K562 (cell line): Measurements from ENCODE around the gene AMZ1.

ENCODE experiments used
- GABPA ChIP-seq: fragments of 200-800 bp; sonication (Bioruptor generic); conservative IDR thresholded peaks from 2 replicates; pipeline ENCODE4 v1.6.1; 2016; ENCODE audit warnings: low read depth, missing genetic modification characterization, missing compliant biosample characterization
- KDM5B ChIP-seq: fragments of 200-600 bp; sonication (generic); IDR thresholded peaks from 2 replicates; pipeline ENCODE4 v1.6.1; 2012; ENCODE audit warnings: low read depth, mild to moderate bottlenecking, moderate library complexity, low read length, control low read depth, inconsistent platforms; ENCODE audit not compliant: insufficient replicate concordance
- POLR2AphosphoS5 ChIP-seq: IDR thresholded peaks from 2 replicates; pipeline ENCODE4 v1.6.1; 2011; ENCODE audit warnings: mild to moderate bottlenecking, low read depth, low read length, moderate library complexity; ENCODE audit not compliant: control insufficient read depth, insufficient read depth
- RAD21 ChIP-seq, 2 experiments: fragments of 250-450 bp in 1 of 2; fragments of 450-650 bp in 1 of 2; sonication (Bioruptor Pico) in 1 of 2; formaldehyde crosslinking in 1 of 2; IDR thresholded peaks in 1 of 2; conservative IDR thresholded peaks in 1 of 2; 2 replicates each; pipeline versions ENCODE4 v1.4.0 to v1.8.0; 2020 to 2022; ENCODE audit warnings: mild to moderate bottlenecking in 2 of 2, moderate library complexity in 1 of 2
- SP2 ChIP-seq: IDR thresholded peaks from 2 replicates; pipeline ENCODE4 v1.6.1; 2011; ENCODE audit warnings: mild to moderate bottlenecking, low read depth, low read length, moderate library complexity; ENCODE audit not compliant: poor library complexity, severe bottlenecking; ENCODE audit errors: extremely low read depth
- ZNF311 ChIP-seq: fragments of 250-450 bp; sonication (Bioruptor Pico); IDR thresholded peaks from 2 replicates; pipeline ENCODE4 v1.4.0; 2020; ENCODE audit warnings: mild to moderate bottlenecking, moderate library complexity
- ZNF436 ChIP-seq: fragments of 250-450, 450-650 bp; sonication (Bioruptor Pico); formaldehyde crosslinking; IDR thresholded peaks from 2 replicates; pipeline ENCODE4 v1.7.0; 2020; ENCODE audit warnings: mild to moderate bottlenecking
- TF ChIP-seq, protein P1 (sequence below): fragments of 250-450 bp; sonication (Bioruptor Pico); IDR thresholded peaks from 2 replicates; pipeline ENCODE4 v1.5.0; 2020; ENCODE audit warnings: mild to moderate bottlenecking, borderline replicate concordance
- TF ChIP-seq, protein P2 (sequence below): sonication (generic); formaldehyde crosslinking; IDR thresholded peaks from 2 replicates; pipeline ENCODE4 v1.8.0; 2022; ENCODE audit warnings: mild to moderate bottlenecking, missing genetic modification reagents
- TF ChIP-seq, protein P3 (sequence below): sonication (generic); formaldehyde crosslinking; IDR thresholded peaks from 2 replicates; pipeline ENCODE4 v1.8.1; 2023; ENCODE audit warnings: mild to moderate bottlenecking, missing genetic modification reagents

DNA sequence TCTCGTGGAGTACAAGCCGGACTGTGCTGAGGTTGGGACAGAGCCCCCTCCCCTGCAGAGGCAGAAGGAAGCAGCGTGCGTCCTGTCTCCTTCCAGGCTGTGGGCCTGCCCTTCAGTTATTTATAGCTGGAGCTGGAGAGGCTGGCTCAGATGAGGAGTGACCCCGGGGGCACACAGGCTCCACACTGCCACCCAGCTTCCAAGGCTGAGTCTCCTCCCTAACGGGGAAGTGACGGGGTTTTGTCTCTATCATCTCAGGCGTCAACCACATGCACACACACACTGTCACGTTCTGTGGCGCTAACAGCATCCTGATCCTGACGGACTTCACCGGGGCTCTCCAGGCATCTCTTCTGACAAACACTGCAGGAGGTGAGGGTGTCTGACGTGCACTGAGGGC, 25.4 kb downstream of the AMZ1 start:
- TF ChIP-seq POLR2AphosphoS5 (no peak), RAD21 (CRISPR knock-in tag; conservative IDR thresholded peaks at IDR 0.05 in 1 of 2, IDR thresholded peaks at IDR 0.05 in 1 of 2) (peak in 1 of 2 experiments; percentile 7; a peak in 1 of 4 replicates), ZNF436 (no peak), GABPA (no peak), ZNF311 (no peak), KDM5B (no peak), SP2 (no peak)
- TF ChIP-seq, protein P1, sequence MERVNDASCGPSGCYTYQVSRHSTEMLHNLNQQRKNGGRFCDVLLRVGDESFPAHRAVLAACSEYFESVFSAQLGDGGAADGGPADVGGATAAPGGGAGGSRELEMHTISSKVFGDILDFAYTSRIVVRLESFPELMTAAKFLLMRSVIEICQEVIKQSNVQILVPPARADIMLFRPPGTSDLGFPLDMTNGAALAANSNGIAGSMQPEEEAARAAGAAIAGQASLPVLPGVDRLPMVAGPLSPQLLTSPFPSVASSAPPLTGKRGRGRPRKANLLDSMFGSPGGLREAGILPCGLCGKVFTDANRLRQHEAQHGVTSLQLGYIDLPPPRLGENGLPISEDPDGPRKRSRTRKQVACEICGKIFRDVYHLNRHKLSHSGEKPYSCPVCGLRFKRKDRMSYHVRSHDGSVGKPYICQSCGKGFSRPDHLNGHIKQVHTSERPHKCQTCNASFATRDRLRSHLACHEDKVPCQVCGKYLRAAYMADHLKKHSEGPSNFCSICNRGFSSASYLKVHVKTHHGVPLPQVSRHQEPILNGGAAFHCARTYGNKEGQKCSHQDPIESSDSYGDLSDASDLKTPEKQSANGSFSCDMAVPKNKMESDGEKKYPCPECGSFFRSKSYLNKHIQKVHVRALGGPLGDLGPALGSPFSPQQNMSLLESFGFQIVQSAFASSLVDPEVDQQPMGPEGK, result no peak
- TF ChIP-seq, protein P2, sequence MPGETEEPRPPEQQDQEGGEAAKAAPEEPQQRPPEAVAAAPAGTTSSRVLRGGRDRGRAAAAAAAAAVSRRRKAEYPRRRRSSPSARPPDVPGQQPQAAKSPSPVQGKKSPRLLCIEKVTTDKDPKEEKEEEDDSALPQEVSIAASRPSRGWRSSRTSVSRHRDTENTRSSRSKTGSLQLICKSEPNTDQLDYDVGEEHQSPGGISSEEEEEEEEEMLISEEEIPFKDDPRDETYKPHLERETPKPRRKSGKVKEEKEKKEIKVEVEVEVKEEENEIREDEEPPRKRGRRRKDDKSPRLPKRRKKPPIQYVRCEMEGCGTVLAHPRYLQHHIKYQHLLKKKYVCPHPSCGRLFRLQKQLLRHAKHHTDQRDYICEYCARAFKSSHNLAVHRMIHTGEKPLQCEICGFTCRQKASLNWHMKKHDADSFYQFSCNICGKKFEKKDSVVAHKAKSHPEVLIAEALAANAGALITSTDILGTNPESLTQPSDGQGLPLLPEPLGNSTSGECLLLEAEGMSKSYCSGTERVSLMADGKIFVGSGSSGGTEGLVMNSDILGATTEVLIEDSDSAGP (CRISPR knock-in tag), result no peak
- TF ChIP-seq, protein P3, sequence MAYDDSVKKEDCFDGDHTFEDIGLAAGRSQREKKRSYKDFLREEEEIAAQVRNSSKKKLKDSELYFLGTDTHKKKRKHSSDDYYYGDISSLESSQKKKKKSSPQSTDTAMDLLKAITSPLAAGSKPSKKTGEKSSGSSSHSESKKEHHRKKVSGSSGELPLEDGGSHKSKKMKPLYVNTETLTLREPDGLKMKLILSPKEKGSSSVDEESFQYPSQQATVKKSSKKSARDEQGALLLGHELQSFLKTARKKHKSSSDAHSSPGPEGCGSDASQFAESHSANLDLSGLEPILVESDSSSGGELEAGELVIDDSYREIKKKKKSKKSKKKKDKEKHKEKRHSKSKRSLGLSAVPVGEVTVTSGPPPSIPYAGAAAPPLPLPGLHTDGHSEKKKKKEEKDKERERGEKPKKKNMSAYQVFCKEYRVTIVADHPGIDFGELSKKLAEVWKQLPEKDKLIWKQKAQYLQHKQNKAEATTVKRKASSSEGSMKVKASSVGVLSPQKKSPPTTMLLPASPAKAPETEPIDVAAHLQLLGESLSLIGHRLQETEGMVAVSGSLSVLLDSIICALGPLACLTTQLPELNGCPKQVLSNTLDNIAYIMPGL (CRISPR knock-in tag), result no peak
